Measurements from ENCODE around the gene HSD17B14. TPM values are rescaled to one million over a fixed set of nuclear protein-coding genes. Genes with fewer than 3 reads are reported as not detected.

The HSD17B14 gene
- total RNA-seq, 4 donors from 2014 or later, result 3.5 to 15.1 (median 5.4) TPM

Small RNAs within 50 kb of the gene (small RNA-seq; reads per million reads assigned to genes)
- 0 reads per million in 4 donors for gene RNU6-317P

Other genes starting within 250 kb of the HSD17B14 start
- not detected for gene SPACA4, start 229.7 kb downstream of the HSD17B14 start, total RNA-seq
- 100 to 1,000 TPM in 3 of 4 donors, 10 to 100 TPM in 1; 97.0 to 746 (median 203) TPM for gene FAM83E, start 221.4 kb downstream of the HSD17B14 start, total RNA-seq
- 1,000 to 10,000 TPM; 1,394 to 2,260 (median 1,686) TPM for gene RPL18, start 217.3 kb downstream of the HSD17B14 start, total RNA-seq
- 100 to 1,000 TPM in 1 of 4 donors, 10 to 100 TPM in 3; 41.8 to 185 (median 68.7) TPM for gene SPHK2, start 217.0 kb downstream of the HSD17B14 start, total RNA-seq
- gene DBP, start 199.1 kb downstream of the HSD17B14 start, total RNA-seq, result 10 to 100 TPM in 3 of 4 donors, 1 to 10 TPM in 1; 8.7 to 13.8 (median 11.6) TPM
- 1 to 10 TPM in 2 of 4 donors, not detected in 2; 1.4 to 2.5 TPM for gene CA11, start 190.3 kb downstream of the HSD17B14 start, total RNA-seq
- 1 to 10 TPM in 1 of 4 donors, under 1 TPM in 1, not detected in 2; 0.41 to 1.1 TPM for gene NTN5, start 163.5 kb downstream of the HSD17B14 start, total RNA-seq
- gene FUT2, start 140.5 kb downstream of the HSD17B14 start, total RNA-seq, result 10 to 100 TPM; 32.5 to 68.6 (median 55.1) TPM
- 1 to 10 TPM in 2 of 4 donors, under 1 TPM in 1, not detected in 1; 0.55 to 2.2 (median 1.6) TPM for gene MAMSTR, start 116.8 kb downstream of the HSD17B14 start, total RNA-seq
- gene RASIP1, start 95.9 kb downstream of the HSD17B14 start, total RNA-seq, result 10 to 100 TPM in 2 of 4 donors, 1 to 10 TPM in 2; 3.0 to 11.1 (median 7.0) TPM
- gene IZUMO1, start 89.6 kb downstream of the HSD17B14 start, total RNA-seq, result not detected
- under 1 TPM; 0.27 to 1.00 (median 0.58) TPM for gene FUT1, start 83.8 kb downstream of the HSD17B14 start, total RNA-seq
- gene FGF21, start 81.0 kb downstream of the HSD17B14 start, total RNA-seq, result not detected
- gene BCAT2, start 25.5 kb downstream of the HSD17B14 start, total RNA-seq, result 10 to 100 TPM; 32.4 to 51.5 (median 42.8) TPM
- 10 to 100 TPM in 2 of 4 donors, 1 to 10 TPM in 2; 2.6 to 34.4 (median 10.3) TPM for gene PLEKHA4, start 32.1 kb upstream of the HSD17B14 start, total RNA-seq
- gene PPP1R15A, start 35.9 kb upstream of the HSD17B14 start, total RNA-seq, result 100 to 1,000 TPM in 1 of 4 donors, 10 to 100 TPM in 3; 49.4 to 109 (median 69.5) TPM
- gene TULP2, start 62.3 kb upstream of the HSD17B14 start, total RNA-seq, result not detected
- 100 to 1,000 TPM; 135 to 196 (median 174) TPM for gene NUCB1, start 63.8 kb upstream of the HSD17B14 start, total RNA-seq
- 1 to 10 TPM in 2 of 4 donors, not detected in 2; 3.4 to 4.9 TPM for gene DHDH, start 97.2 kb upstream of the HSD17B14 start, total RNA-seq
- 100 to 1,000 TPM in 2 of 4 donors, 10 to 100 TPM in 2; 74.5 to 152 (median 112) TPM for gene BAX, start 118.4 kb upstream of the HSD17B14 start, total RNA-seq
- 1,000 to 10,000 TPM; 3,057 to 3,935 (median 3,837) TPM for gene FTL, start 128.8 kb upstream of the HSD17B14 start, total RNA-seq
- 100 to 1,000 TPM in 1 of 4 donors, 10 to 100 TPM in 3; 31.8 to 107 (median 40.9) TPM for gene GYS1, start 156.8 kb upstream of the HSD17B14 start, total RNA-seq
- 10 to 100 TPM; 48.6 to 66.9 (median 59.4) TPM for gene RUVBL2, start 157.4 kb upstream of the HSD17B14 start, total RNA-seq
- gene LHB, start 180.6 kb upstream of the HSD17B14 start, total RNA-seq, result 1 to 10 TPM in 1 of 4 donors, not detected in 3; 1.4 TPM
- gene CGB3, start 187.8 kb upstream of the HSD17B14 start, total RNA-seq, result not detected
- not detected for gene CGB2, start 195.4 kb upstream of the HSD17B14 start, total RNA-seq
- not detected for gene CGB1, start 200.4 kb upstream of the HSD17B14 start, total RNA-seq
- gene CGB5, start 207.4 kb upstream of the HSD17B14 start, total RNA-seq, result not detected
- gene CGB8, start 212.6 kb upstream of the HSD17B14 start, total RNA-seq, result not detected
- gene CGB7, start 221.3 kb upstream of the HSD17B14 start, total RNA-seq, result under 1 TPM in 1 of 4 donors, not detected in 3; 0.20 TPM
- not detected for gene NTF4, start 228.3 kb upstream of the HSD17B14 start, total RNA-seq
- gene KCNA7, start 236.2 kb upstream of the HSD17B14 start, total RNA-seq, result under 1 TPM in 1 of 4 donors, not detected in 3; 0.14 TPM
- 100 to 1,000 TPM; 216 to 682 (median 292) TPM for gene SNRNP70, start 249.0 kb upstream of the HSD17B14 start, total RNA-seq

Measured in transverse colon (tissue), 4 donors.